ENCODE results near the gene RGS3.

Gene RGS3

DNA sequence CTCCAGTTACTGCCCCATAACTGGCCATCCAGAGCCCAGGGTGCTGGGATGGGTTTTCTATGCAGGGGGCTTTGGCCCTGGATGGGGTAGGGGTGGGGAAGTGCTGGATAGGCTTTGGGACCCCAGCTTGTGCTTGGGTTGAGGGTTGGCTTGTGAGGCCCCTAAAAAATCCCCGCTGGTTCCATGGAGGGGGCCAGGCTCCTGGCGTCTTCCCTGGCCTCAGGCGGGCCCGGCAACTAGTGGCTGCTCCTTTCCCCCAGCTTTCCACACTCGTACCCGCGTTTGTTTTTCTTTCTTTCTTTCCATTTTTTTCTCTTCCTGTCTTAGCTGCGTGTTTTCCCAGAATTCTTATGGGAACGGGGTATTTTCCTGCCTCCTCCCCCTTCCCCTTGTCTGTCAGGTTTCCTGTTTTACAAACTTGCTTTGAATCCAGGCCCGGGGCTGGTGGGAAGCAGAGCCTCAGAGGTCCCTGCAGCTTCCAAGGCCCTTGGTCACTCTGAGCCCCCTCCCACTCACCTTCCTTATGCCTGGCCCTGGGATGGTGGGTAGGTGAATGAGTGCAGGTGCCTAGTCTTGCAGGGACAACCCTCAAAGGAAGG is 40.2 kb downstream of the RGS3 start:
- TF ChIP-seq, protein P1, sequence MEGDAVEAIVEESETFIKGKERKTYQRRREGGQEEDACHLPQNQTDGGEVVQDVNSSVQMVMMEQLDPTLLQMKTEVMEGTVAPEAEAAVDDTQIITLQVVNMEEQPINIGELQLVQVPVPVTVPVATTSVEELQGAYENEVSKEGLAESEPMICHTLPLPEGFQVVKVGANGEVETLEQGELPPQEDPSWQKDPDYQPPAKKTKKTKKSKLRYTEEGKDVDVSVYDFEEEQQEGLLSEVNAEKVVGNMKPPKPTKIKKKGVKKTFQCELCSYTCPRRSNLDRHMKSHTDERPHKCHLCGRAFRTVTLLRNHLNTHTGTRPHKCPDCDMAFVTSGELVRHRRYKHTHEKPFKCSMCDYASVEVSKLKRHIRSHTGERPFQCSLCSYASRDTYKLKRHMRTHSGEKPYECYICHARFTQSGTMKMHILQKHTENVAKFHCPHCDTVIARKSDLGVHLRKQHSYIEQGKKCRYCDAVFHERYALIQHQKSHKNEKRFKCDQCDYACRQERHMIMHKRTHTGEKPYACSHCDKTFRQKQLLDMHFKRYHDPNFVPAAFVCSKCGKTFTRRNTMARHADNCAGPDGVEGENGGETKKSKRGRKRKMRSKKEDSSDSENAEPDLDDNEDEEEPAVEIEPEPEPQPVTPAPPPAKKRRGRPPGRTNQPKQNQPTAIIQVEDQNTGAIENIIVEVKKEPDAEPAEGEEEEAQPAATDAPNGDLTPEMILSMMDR (IDR thresholded peaks at IDR 0.05; ENCODE audit: unreplicated experiment in 3 of 3): no peak
- Mint-ChIP-seq H3K9me3 (no peaks in the 10 kb centered on the region), H3K27me3 (ENCODE audit: low read depth) (peaks cover 5% of the 10 kb centered on the region), H3K4me3 (peak overlapping the region in 2 of 3 experiments; percentile 3 to 15), H3K4me1 (peaks cover 32% of the 10 kb centered on the region), H3K36me3 (ENCODE audit: low read depth) (no peaks in the 10 kb centered on the region), H3K27ac (peak overlapping the region; percentile 70 to 93 (median 91))

DNA sequence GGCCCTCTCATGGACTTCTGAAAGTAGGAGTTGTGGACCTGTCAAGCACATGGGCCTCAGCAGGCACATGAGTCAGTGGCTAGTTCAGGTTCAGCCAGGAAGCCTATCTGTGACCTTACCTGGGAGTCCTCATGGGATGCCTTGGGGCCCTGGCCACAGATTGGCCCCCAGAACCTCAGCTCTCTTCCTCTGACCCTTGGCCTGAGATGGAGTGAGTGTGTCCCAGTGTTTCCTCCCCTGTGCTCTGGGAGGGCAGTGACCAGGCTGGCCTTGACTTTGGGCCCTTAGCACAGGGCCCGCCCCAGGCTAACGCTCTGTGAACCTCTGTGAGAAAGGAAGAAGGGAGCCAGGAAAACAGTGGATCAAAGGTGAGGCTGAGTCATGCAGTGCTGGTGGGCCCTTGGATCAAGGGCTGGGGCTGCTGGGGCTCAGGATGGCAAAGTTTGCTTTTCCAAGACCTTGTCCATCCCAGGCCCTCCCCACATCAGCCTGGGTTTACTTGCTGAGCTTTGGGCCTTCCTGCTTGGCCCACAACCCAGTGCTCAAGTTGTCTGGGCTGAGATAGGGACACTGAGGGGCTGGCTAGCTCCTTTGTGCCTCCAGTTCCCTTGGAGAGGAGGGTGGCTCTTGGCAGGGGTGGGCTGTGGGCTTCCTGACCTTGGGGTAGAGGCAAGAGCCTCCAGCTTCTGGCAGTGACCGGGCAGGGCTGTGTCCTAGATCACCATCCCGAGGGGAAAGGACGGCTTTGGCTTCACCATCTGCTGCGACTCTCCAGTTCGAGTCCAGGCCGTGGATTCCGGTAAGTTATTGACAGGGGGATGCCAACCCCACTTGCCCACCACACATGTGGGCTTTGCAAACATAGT is 41.4 kb downstream of the RGS3 start:
- Mint-ChIP-seq H3K27me3 (ENCODE audit: low read depth) (peaks cover 5% of the 10 kb centered on the region), H3K4me3 (no peak overlapping the region), H3K36me3 (ENCODE audit: low read depth) (no peaks in the 10 kb centered on the region), H3K9me3 (no peaks in the 10 kb centered on the region), H3K27ac (peak overlapping the region; percentile 70 to 93 (median 91)), H3K4me1 (peaks cover 34% of the 10 kb centered on the region)
- TF ChIP-seq, protein P1 (IDR thresholded peaks at IDR 0.05; ENCODE audit: unreplicated experiment in 3 of 3): no peak

DNA sequence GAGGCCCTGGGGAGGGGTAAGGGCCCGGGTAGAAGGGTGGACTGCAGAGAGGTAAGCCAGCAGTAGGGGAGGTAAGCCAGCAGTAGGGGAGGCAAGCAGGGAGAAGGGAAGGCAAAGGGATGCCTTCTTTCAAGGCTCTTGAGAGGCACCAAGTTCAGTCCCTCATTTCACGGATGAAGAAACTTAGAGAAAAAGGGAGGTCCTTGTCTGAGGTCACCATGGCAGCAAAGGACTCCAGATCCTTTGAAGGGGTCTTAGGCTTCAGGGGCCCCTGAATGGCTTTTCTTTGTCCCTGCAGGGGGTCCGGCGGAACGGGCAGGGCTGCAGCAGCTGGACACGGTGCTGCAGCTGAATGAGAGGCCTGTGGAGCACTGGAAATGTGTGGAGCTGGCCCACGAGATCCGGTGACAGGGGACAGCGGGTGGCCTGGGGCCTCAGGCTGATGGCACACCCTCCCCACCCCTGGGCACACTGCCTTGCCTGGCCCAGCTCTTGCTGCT is 42.6 kb downstream of the RGS3 start:
- H3K27me3 Mint-ChIP-seq (ENCODE audit: low read depth): peaks cover 5% of the 10 kb centered on the region
- H3K4me1 Mint-ChIP-seq: peaks cover 34% of the 10 kb centered on the region
- H3K27ac Mint-ChIP-seq: peak overlapping the region; percentile 2 to 81 (median 8)
- H3K36me3 Mint-ChIP-seq (ENCODE audit: low read depth): no peaks in the 10 kb centered on the region
- TF ChIP-seq, protein P1 (IDR thresholded peaks at IDR 0.05; ENCODE audit: unreplicated experiment in 3 of 3): no peak
- H3K9me3 Mint-ChIP-seq: no peaks in the 10 kb centered on the region
- H3K4me3 Mint-ChIP-seq: no peak overlapping the region

DNA sequence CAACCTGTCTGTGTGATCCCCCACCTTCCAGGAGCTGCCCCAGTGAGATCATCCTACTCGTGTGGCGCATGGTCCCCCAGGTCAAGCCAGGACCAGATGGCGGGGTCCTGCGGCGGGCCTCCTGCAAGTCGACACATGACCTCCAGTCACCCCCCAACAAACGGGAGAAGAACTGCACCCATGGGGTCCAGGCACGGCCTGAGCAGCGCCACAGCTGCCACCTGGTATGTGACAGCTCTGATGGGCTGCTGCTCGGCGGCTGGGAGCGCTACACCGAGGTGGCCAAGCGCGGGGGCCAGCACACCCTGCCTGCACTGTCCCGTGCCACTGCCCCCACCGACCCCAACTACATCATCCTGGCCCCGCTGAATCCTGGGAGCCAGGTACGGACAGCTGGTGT is 43.7 kb downstream of the RGS3 start:
- Mint-ChIP-seq H3K27me3 (ENCODE audit: low read depth) (no peaks in the 10 kb centered on the region), H3K4me1 (peaks cover 28% of the 10 kb centered on the region), H3K4me3 (peak overlapping the region in 1 of 3 experiments; percentile 28), H3K9me3 (no peaks in the 10 kb centered on the region), H3K36me3 (ENCODE audit: low read depth) (no peaks in the 10 kb centered on the region), H3K27ac (no peak overlapping the region)
- TF ChIP-seq, protein P1 (IDR thresholded peaks at IDR 0.05; ENCODE audit: unreplicated experiment in 3 of 3): no peak

DNA sequence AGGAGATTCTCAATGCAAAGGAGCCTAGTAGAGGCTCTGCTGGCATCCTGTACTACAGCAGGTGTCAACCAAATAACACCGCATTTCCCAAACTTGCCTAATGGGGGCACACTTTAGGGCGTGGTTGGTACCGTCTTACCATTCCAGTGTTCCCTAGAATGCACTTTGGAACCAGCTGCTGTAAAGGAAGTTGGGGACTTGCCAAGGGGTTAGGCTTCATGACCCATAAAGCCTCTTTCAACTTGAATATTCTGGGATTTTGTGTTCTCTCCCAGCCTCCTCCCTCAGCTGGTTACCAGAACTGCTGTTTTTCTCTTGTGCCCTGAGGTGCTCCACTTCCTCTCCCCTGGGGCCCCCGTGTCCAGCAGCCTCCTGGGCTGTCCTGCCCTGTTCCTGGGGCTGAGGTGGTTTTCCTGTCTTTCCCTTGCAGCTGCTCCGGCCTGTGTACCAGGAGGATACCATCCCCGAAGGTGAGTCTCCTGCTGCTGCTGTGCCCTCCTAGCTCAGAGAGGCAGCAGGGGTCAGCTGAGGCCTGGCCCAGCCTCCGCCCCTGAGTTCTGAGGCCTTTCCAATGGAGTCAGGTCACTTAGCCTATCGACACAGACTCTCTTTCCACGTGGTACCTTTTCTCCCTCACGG is 44.7 kb downstream of the RGS3 start:
- H3K27me3 Mint-ChIP-seq (ENCODE audit: low read depth): peaks cover 1% of the 10 kb centered on the region
- no peak overlapping the region for H3K4me3 Mint-ChIP-seq
- H3K27ac Mint-ChIP-seq: no peak overlapping the region
- TF ChIP-seq, protein P1 (IDR thresholded peaks at IDR 0.05; ENCODE audit: unreplicated experiment in 3 of 3): no peak
- no peaks in the 10 kb centered on the region for H3K36me3 Mint-ChIP-seq (ENCODE audit: low read depth)
- no peaks in the 10 kb centered on the region for H3K9me3 Mint-ChIP-seq
- peaks cover 23% of the 10 kb centered on the region for H3K4me1 Mint-ChIP-seq
